Central memory CD8-positive, alpha-beta T cell (primary cell): ENCODE measurements around the gene SACM1L.
A peak's percentile ranks its signal among the peaks of the same experiment; 100 is the strongest.

Source experiments
- ATAC-seq: fragments of 150-1000 bp; cut with Tn5 transposase; replicated peaks from 2 replicates; pipeline ENCODE4 v1.10.0; 2022; ENCODE audit warnings: mild to moderate bottlenecking, moderate FRiP score, moderate number of reproducible peaks; ENCODE audit not compliant: poor library complexity, severe bottlenecking; ENCODE audit errors: extremely low read depth
- DNase-seq, 2 donors: peaks; one replicate each; pipeline ENCODE4 v3.0.0; 2021; ENCODE audit warnings: low spot score in 2 of 2
- H3K27ac Mint-ChIP-seq: one replicate; pipeline ENCODE4 v1.8.0; 2022; ENCODE audit warnings: low read depth, mild to moderate bottlenecking, moderate library complexity, mixed read lengths
- H3K27me3 Mint-ChIP-seq: one replicate; pipeline ENCODE4 v1.8.0; 2022; ENCODE audit warnings: mixed read lengths
- H3K36me3 Mint-ChIP-seq: one replicate; pipeline ENCODE4 v1.8.0; 2022; ENCODE audit warnings: mild to moderate bottlenecking, moderate library complexity, mixed read lengths; ENCODE audit not compliant: insufficient read depth
- H3K4me1 Mint-ChIP-seq: one replicate; pipeline ENCODE4 v1.8.0; 2022; ENCODE audit warnings: mixed read lengths
- H3K4me3 Mint-ChIP-seq: one replicate; pipeline ENCODE4 v1.8.0; 2022; ENCODE audit warnings: mild to moderate bottlenecking, moderate library complexity, mixed read lengths
- H3K9me3 Mint-ChIP-seq: one replicate; pipeline ENCODE4 v1.8.0; 2022; ENCODE audit warnings: mixed read lengths

SACM1L gene

GRCh38 chr3:45655906-45656305 is 33.3 kb upstream of the SACM1L start:
- H3K27me3 Mint-ChIP-seq = no peaks in the 10 kb centered on the region
- no peak overlapping the region for H3K4me3 Mint-ChIP-seq
- H3K9me3 Mint-ChIP-seq = no peaks in the 10 kb centered on the region
- H3K4me1 Mint-ChIP-seq = peaks cover 18% of the 10 kb centered on the region
- H3K27ac Mint-ChIP-seq = no peak overlapping the region
- ATAC-seq (no peak), DNase-seq (no peak)
- peaks cover 2% of the 10 kb centered on the region for H3K36me3 Mint-ChIP-seq

DNA sequence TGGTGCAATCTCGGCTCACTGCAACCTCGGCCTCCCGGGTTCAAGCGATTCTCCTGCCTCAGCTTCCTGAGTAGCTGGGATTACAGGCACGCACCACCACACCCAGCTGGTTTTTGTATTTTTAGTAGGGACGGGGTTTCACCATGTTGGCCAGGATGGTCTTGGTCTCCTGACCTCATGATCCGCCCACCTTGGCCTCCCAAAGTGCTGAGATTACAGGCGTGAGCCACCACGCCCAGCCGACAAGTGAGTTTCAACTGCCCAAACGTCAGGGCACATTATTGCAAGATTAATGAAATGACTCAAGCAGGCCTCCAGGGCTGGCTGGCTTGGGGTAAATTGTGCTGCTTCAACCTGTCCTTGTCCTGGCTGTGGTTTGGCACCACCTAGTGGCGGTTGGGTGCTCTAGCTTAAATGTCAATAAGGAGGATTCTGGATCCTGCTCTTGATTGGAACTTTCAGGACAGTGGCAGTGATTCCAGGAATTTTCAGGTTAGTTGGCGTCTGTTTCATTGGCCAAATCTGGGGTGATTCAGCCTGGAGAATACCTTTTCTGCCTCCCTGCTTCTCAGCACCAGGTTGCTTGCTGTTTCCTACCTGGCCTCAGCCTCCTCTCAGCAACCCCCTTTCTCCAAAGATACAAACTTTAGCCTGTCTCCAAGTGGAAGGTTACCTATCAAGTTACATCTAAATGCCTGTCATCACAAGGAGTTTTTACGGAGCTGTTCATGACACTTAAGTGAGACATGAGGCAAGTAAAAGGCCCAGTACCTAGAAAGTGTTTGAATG is 32.4 kb upstream of the SACM1L start:
- Mint-ChIP-seq H3K4me3 (no peak overlapping the region), H3K4me1 (peaks cover 12% of the 10 kb centered on the region), H3K27ac (no peak overlapping the region), H3K9me3 (no peaks in the 10 kb centered on the region), H3K36me3 (peaks cover 2% of the 10 kb centered on the region), H3K27me3 (no peaks in the 10 kb centered on the region)
- peak; percentile 97 for ATAC-seq
- DNase-seq = peak; percentile 75

DNA sequence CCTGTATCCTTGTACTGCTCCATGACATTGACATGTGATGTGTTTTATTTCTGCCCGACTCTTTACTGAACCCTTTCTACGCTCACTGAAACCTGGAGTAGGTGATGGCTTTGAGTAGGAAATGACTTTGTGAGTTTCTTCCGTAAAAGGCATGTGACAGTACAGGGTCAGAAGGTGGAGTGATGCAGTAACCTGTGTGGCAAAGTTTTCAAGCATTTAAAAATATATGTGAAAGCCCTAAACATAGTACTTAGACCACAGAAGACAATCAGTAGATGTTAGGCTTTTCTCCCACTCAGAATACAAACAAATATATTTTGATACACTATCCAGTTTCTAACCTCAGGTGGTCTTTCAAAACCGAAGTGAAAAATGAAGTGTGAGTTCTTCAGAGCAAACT is 31.3 kb upstream of the SACM1L start:
- Mint-ChIP-seq H3K27me3 (no peaks in the 10 kb centered on the region), H3K36me3 (peaks cover under 1% of the 10 kb centered on the region), H3K27ac (no peak overlapping the region), H3K4me3 (no peak overlapping the region), H3K4me1 (peaks cover 6% of the 10 kb centered on the region), H3K9me3 (no peaks in the 10 kb centered on the region)
- DNase-seq = no peak
- no peak for ATAC-seq

GRCh38 chr3:45659661-45660566 is 29.3 kb upstream of the SACM1L start:
- Mint-ChIP-seq H3K36me3 (peaks cover 6% of the 10 kb centered on the region), H3K27me3 (no peaks in the 10 kb centered on the region), H3K9me3 (no peaks in the 10 kb centered on the region), H3K27ac (no peak overlapping the region), H3K4me1 (peaks cover 16% of the 10 kb centered on the region), H3K4me3 (no peak overlapping the region)
- DNase-seq (no peak), ATAC-seq (no peak)

DNA sequence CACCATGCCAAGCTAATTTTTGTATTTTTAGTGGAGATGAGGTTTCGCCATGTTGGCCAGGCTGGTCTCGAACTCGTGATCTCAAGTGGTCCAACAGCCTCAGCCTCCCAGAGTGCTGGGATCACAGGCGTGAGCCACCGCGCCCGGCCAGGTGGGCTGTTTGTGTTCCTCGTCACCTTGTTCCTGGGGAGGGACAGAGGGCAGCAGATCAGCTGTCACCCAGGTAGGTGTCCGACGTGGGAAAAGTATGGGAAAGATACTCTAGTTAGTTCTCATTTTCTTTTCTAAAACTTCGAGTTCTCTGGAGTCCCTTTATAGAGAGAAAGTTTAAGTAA is 28.7 kb upstream of the SACM1L start:
- DNase-seq = no peak
- Mint-ChIP-seq H3K27me3 (no peaks in the 10 kb centered on the region), H3K36me3 (peaks cover 9% of the 10 kb centered on the region), H3K4me1 (peaks cover 22% of the 10 kb centered on the region), H3K4me3 (no peak overlapping the region), H3K9me3 (no peaks in the 10 kb centered on the region), H3K27ac (no peak overlapping the region)
- ATAC-seq = no peak

- no peaks in the 10 kb centered on the region for H3K9me3 Mint-ChIP-seq
- ATAC-seq (peak; percentile 99), DNase-seq (peak; percentile 45 to 79)
- no peaks in the 10 kb centered on the region for H3K27me3 Mint-ChIP-seq
- peaks cover 30% of the 10 kb centered on the region for H3K4me1 Mint-ChIP-seq
- H3K4me3 Mint-ChIP-seq = peak overlapping the region; percentile 87
- H3K36me3 Mint-ChIP-seq = peaks cover 33% of the 10 kb centered on the region
- H3K27ac Mint-ChIP-seq = peak overlapping the region; percentile 98
Measured at GRCh38 chr3:45664578-45664977, 24.6 kb upstream of the SACM1L start.

DNA sequence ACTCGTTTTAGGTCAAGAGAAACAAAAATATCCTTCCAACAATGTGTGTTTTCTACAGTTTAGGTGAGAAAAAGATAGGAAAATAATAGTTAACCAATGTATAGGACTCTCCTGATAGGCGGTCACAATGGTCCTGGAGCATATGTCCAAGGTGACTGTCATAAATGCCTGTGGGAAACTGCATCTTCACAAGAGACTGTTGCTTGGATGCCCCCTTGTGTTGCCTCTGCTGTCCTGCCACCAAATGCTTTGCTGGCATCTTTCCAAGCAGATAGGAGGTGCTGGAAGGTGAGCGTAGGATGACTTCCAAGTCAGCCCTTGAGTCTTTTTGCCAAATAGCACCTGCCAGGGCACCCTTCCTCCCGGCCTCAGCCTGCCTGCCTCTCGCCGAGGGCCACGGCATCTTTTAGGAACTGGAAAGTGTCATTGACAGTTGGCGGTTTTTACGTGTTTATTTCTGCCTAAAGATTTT is 24.1 kb upstream of the SACM1L start:
- peak overlapping the region; percentile 87 for H3K4me3 Mint-ChIP-seq
- peak overlapping the region; percentile 98 for H3K27ac Mint-ChIP-seq
- DNase-seq (peak; percentile 44 to 49), ATAC-seq (peak; percentile 45)
- no peaks in the 10 kb centered on the region for H3K9me3 Mint-ChIP-seq
- H3K4me1 Mint-ChIP-seq = peaks cover 25% of the 10 kb centered on the region
- H3K36me3 Mint-ChIP-seq = peaks cover 39% of the 10 kb centered on the region
- H3K27me3 Mint-ChIP-seq = no peaks in the 10 kb centered on the region

DNA sequence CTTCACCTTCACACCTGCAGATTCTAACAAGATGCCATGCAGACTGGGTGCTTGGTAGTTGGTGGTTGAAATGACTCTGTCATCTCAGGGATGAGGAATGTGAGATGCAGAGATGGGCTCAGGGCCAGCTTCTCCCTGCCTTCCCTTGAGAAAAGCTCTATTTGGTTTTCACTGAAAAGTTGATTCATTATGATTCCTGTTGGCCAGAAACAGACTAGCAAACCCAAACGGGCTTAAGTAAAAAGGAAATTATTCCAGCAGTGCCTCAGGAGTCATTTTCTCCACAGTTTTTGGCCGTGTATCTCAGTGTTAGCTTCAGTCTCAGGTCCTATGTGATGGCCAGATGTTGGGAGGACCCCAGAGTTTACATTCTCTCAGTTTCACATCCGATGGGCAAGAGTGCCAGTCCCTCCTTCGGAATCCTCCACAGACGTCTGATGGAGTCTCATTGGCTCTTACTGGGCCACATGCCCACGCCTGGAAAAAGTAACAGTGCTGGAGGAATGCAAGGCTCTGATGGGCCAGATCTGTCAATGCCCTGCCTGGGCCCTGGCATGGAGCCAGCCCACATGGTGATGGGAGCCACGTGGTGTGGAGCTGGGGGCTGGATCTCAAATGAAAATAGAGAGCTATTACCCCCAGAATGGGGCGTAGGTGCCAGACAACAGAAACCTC is 22.3 kb upstream of the SACM1L start:
- H3K4me3 Mint-ChIP-seq = no peak overlapping the region
- H3K27ac Mint-ChIP-seq = peak overlapping the region; percentile 98
- no peaks in the 10 kb centered on the region for H3K27me3 Mint-ChIP-seq
- no peaks in the 10 kb centered on the region for H3K9me3 Mint-ChIP-seq
- no peak for ATAC-seq
- peaks cover 24% of the 10 kb centered on the region for H3K4me1 Mint-ChIP-seq
- H3K36me3 Mint-ChIP-seq = peaks cover 39% of the 10 kb centered on the region
- no peak for DNase-seq

DNA sequence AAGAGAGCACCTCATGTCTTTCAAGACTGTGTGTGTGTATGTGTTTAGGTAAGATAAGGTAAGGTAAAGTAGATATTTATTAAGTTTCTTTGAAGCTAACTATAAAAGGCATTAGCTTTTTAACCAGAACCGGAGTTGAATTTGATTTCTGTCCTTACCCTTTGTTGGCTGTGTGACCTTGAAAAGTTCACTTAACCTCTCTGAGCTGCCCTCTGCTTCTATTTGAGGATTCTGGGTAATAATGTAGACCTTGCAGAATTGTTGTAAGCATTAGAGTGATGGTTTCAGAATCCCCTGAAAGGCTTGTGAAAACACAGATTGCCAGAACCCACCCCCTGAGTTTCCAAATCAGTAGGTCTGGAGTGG is 21.6 kb upstream of the SACM1L start:
- peaks cover 24% of the 10 kb centered on the region for H3K4me1 Mint-ChIP-seq
- H3K27ac Mint-ChIP-seq = no peak overlapping the region
- no peak overlapping the region for H3K4me3 Mint-ChIP-seq
- peaks cover 41% of the 10 kb centered on the region for H3K36me3 Mint-ChIP-seq
- H3K27me3 Mint-ChIP-seq = no peaks in the 10 kb centered on the region
- no peak for ATAC-seq
- DNase-seq = no peak
- no peaks in the 10 kb centered on the region for H3K9me3 Mint-ChIP-seq

DNA sequence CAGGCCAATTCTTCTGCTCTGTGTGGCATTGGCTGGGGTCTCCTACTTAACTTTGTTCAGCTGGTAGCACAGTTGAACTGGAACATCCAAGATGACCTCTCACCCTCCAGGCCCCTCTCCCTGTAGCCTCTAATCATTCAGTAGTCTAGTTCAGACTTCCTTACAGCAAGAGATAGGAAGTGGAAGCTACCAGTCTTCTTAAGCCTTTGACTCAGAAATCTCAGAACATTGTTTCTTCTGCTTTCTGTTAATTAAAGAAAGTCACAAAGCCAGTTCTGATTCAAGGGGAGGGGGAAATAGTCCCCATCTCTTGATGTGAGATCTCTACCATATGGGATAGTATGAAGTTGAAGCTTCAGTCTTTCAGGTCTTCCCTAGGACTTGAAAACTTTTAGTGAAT is 18.8 kb upstream of the SACM1L start:
- Mint-ChIP-seq H3K4me3 (no peak overlapping the region), H3K27me3 (no peaks in the 10 kb centered on the region), H3K4me1 (peaks cover 8% of the 10 kb centered on the region), H3K36me3 (peaks cover 34% of the 10 kb centered on the region), H3K27ac (no peak overlapping the region), H3K9me3 (no peaks in the 10 kb centered on the region)
- ATAC-seq (no peak), DNase-seq (no peak)

DNA sequence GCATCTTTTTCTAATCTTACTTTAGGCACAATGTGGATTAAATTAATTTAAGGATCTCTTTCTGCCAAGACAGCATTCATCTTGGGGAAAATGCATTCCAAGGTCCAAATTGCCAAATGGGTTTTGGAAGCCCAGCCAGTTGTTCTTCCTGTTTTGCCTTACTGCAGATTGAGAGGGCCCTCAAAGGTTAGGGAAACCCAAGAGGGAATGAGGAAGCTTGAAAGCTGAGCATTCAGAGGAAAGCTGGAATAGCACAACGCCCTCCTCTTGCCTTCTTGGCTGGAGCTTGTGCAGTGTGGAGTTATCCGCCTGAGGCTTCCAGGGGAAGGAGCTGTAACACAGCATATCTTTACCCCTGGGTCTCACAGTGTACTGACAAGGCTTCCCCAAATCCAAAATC is 18.2 kb upstream of the SACM1L start:
- peaks cover 32% of the 10 kb centered on the region for H3K36me3 Mint-ChIP-seq
- no peak overlapping the region for H3K27ac Mint-ChIP-seq
- H3K9me3 Mint-ChIP-seq = no peaks in the 10 kb centered on the region
- DNase-seq = no peak
- H3K27me3 Mint-ChIP-seq = no peaks in the 10 kb centered on the region
- peaks cover 7% of the 10 kb centered on the region for H3K4me1 Mint-ChIP-seq
- no peak for ATAC-seq
- no peak overlapping the region for H3K4me3 Mint-ChIP-seq

DNA sequence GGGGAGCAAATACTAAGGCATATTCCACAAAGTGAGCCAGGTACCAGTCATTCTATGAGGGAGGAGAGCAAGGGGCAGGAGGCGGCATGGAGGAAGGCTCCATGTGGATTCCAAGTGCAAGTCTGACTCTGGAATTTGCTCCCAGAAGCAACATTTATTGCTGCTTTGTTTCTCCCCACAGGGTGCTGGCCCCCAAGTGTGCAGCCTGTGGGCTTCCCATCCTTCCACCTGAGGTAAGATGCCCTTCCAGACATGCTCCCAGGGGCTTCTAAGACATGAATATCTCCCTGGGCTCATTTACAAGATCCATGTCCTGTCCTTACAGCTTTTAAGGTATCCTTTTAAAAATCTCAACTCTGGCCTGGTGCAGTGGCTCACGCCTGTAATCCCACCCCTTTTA is 15.9 kb upstream of the SACM1L start:
- Mint-ChIP-seq H3K4me1 (peaks cover 14% of the 10 kb centered on the region), H3K9me3 (no peaks in the 10 kb centered on the region), H3K4me3 (no peak overlapping the region), H3K27ac (no peak overlapping the region), H3K36me3 (peaks cover 16% of the 10 kb centered on the region), H3K27me3 (no peaks in the 10 kb centered on the region)
- DNase-seq (no peak), ATAC-seq (no peak)
